GM18868 (cell line): Measurements from ENCODE around the gene STARD4.
A peak's percentile ranks its signal among the peaks of the same experiment; 100 is the strongest.

Experiments
- ATAC-seq: cut with Tn5 transposase; IDR thresholded peaks from one replicate; pipeline ENCODE4 v1.9.1; 2021; ENCODE audit warnings: mild to moderate bottlenecking, moderate library complexity; ENCODE audit not compliant: unreplicated experiment

Gene STARD4

GRCh38 chr5:111528056-111528455 lies 15.7 kb upstream of the STARD4 start:
- ATAC-seq: no peak

- no peak for ATAC-seq
Measured at GRCh38 chr5:111520908-111521307, 8.6 kb upstream of the STARD4 start.

GRCh38 chr5:111518777-111519176 lies 6.4 kb upstream of the STARD4 start:
- ATAC-seq: no peak

DNA sequence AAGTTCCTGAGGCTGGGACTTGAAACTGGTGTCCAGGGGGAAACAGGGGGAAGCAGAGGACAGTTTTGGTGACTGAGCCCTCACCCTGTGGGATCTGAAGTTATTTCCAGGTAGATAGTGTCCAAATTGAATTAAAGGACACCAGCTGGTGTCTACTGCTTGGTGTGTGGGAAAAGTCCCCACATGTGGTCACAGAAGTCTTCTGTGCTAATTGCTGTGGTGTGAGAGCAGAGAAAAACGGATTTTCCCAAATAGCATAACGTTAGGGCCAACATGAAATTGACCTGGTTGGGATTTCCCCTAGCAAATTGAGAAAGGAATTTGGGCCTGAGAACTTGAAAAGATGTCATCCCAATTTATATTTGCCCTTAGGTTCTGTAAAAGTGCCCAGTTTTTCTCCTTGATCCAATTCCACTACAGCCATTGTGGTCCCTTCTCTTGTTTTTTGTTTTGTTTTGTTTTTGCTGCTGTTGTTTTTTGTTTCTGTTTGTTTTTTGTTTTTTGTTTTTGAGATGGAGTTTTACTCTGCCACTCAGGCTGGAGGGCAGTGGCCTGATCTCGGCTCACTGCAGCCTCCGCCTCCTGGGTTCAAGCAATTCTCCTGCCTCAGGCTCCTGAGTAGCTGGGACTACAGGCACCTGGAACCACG lies 5.6 kb upstream of the STARD4 start:
- peak; percentile 77 for ATAC-seq

DNA sequence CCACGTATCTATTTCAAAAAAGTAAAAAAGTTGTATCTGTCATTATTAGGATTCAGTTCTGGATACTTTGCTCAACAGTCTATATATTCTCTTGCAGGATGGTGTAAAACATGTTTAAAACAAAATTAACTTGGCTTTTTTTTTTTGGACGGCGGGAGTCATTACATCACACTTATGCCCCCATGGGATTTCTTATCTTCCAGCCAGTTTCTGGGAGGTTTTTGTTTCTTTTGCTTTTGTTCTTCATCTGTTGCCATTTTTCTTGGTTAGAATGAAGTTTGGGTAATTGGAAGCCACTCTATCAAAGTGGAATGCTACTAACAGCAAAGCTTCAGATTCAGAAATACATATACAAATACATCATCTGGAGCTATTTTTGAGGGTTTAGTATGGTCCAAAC lies 1.8 kb upstream of the STARD4 start:
- ATAC-seq: no peak

DNA sequence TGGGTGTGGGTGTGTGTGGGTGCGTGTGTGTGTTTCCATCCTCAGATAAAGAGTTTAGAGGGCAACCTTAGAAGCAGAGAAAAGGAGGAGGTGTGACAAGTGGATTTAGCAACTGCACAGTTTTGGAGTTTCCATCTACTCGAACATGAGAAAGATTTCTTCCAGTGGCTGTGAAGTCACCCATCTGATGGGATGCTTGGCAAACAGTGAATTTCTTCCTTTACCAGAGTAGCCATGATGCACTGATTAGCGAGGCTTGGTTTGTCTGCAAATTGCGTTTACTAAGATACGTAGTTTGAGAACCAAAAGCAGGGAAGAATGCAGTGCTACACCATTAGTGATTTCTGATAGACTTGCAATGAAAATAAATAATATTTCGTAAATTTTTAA lies 791 bp upstream of the STARD4 start:
- no peak for ATAC-seq

- peak; percentile 4 for ATAC-seq
Measured at GRCh38 chr5:111511831-111512374, 432 bp downstream of the STARD4 start.

GRCh38 chr5:111511174-111511830 lies 1.0 kb downstream of the STARD4 start:
- no peak for ATAC-seq

GRCh38 chr5:111509119-111509518 lies 3.2 kb downstream of the STARD4 start:
- no peak for ATAC-seq

DNA sequence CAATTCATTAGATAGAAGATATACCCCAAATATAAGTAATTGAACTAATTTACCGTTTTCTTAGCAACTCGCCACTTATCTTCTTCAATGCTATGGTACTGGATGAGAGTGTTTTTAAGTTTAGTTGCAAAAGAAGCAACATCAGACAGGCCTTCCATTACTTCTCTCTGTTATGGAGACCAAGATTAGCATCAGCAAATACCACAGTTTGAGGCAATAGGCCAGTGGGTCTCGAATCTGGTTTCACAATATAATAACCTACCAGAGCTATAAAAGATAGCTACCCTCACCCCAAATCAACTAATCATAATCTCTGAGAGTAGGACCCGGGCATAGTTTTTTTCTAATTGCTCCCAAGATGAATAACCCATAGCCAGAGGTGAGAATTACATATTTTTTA lies 5.1 kb downstream of the STARD4 start:
- no peak for ATAC-seq

DNA sequence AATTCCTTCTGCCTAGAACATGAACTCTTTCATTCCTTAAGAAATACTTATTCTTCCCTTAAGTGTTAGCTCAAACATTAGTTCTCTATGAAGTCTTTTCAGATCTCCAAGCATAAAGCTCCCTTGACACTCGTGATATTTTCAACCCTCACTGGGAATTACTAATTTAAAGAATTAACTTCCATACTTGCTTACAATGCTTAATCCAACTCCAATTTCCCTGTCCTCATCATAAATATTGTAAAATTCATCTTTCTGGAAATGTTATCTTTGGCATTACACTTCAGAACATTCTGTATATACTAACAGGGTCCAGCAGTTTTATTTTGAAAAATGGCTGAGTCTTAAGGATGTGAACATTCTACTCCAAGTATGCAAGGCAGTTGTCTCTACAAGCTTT lies 7.2 kb downstream of the STARD4 start:
- ATAC-seq: no peak

- no peak for ATAC-seq
Measured at GRCh38 chr5:111502956-111503355, 9.4 kb downstream of the STARD4 start.

GRCh38 chr5:111498346-111498745 lies 14.0 kb downstream of the STARD4 start:
- ATAC-seq: no peak

DNA sequence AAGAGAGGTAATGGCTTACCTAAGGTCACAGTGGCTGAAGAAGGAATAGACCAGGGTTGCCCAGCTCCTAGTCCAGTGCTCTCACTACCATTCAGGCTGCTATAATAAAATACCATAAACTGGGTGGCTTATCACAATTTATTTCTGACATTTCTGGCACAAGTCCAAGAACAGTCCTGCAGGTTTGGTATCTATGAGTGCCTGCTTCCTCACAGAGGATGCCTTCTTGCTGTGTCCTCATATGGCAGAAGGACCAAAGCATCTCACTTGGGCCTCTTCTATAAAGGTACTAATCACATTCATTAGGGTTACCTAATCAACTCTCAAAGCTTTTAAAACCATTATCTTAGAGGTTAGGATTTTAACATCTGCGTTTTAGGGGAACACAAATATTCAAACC lies 17.2 kb downstream of the STARD4 start:
- ATAC-seq: no peak

- no peak for ATAC-seq
Measured at GRCh38 chr5:111494355-111494999, 17.9 kb downstream of the STARD4 start.

GRCh38 chr5:111493031-111493430 lies 19.3 kb downstream of the STARD4 start:
- ATAC-seq: no peak

GRCh38 chr5:111488353-111488752 lies 24.0 kb downstream of the STARD4 start:
- no peak for ATAC-seq

GRCh38 chr5:111486926-111487325 lies 25.4 kb downstream of the STARD4 start:
- no peak for ATAC-seq

DNA sequence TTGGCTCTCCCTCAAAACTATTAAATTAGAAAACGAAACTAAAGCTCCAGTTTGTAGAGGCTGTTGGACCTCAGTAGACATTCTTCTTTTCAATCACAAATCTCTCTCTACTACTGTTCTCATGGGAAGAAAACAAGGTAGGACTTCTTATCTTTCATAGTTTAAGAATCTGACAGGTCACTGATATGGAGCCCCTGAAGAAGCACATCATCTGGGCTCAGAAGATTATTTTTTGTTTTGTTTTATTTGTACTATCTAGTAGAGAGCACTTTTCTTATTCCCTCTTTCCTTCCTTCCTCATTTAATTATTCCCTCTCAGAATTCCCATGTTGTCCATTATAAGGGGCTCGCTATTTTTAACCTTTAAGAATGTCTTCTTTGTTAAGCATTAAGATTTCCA lies 26.3 kb downstream of the STARD4 start:
- ATAC-seq: no peak

DNA sequence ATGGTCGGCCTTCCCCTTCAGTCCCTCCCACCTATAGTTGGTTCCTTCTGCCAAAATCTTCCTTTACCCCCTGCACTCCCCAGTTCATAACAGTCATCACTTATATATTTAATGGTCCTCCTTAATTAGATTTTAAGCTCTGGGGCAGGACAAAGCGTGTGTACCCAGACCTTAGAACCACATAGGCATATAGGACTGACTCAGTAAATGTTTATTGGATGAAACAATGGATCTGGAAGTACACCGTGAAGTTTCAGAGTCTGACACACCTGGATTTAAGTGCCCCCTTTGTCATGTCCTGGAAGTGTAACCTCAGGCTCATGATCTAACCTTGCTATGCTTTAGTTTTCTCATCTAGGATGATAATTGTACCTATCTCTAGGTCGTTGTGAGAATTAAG lies 32.0 kb downstream of the STARD4 start:
- ATAC-seq: no peak

DNA sequence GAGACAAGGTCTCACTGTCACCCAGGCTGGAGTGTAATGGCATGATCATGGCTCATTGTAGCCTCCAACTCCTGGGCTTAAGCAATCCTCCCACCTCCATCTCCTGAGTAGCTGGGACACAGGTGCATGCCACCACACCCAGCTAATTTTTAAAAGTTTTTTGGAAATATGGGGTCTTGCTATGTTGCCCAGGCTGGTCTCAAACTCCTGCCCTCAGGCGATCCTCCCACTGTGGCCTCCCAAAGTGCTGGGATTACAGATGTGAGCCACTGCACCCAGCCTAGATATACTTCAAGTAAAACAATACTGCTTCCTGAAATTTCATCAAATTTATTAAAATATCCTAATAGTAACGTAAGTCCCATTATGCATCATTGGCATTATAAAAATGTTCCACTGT lies 33.4 kb downstream of the STARD4 start:
- ATAC-seq: no peak

DNA sequence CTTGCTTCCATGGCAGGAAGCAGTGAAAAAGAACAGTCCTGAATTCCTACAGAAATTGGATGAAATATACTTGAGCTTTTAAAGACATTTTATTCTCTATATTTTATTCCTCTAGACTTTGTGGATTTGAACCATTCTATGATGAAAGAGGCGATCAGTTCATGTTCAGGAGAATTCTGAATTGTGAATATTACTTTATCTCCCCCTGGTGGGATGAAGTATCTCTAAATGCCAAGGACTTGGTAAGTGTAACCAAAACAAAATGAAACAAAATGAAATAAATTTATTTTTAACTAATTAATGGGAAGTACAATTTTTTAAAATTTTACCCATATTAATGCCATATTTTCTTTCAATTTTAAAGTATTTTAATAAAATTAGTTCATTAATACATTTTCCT lies 34.1 kb downstream of the STARD4 start:
- ATAC-seq: no peak
